Measurements from ENCODE around the gene PKNOX2.

DNA sequence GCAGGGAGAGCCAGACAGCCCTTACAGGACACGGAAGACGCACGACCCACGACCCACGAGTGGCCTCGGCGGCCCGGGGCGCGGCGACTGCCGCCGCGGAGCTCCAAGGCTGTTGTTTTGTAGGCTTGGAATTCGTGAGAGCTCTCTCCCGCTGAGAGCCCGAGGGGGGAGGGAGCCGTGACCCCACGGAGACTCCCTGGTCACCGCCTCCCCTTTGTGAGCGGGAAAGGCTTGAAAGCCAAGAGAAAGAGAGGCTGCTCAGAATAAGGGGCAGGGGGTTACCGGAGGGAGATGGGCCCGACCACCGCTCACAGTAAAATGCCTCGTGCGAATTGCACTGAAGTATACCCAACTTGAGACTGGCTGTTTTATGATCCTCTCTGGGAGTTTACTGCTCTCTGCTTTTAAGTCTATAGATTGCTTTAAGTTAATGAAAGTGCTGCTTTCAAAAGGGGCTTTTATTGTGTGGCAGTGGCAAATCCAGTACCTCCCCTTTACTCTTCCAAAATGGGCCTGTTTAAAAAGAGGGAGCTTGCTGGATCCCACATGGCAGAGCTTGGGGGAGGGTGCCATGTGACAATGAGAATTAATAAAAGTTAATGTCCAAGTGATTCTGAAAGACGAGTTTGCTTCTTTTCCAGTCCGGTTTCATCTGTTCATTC, 2.9 kb downstream of the PKNOX2 start:
- TF ChIP-seq TAF1 (IDR thresholded peaks at IDR 0.05; ENCODE audit: borderline replicate concordance, insufficient read depth, low read length), result no peak; the same call in 1 of the 2 replicates
- TF ChIP-seq, protein P1, sequence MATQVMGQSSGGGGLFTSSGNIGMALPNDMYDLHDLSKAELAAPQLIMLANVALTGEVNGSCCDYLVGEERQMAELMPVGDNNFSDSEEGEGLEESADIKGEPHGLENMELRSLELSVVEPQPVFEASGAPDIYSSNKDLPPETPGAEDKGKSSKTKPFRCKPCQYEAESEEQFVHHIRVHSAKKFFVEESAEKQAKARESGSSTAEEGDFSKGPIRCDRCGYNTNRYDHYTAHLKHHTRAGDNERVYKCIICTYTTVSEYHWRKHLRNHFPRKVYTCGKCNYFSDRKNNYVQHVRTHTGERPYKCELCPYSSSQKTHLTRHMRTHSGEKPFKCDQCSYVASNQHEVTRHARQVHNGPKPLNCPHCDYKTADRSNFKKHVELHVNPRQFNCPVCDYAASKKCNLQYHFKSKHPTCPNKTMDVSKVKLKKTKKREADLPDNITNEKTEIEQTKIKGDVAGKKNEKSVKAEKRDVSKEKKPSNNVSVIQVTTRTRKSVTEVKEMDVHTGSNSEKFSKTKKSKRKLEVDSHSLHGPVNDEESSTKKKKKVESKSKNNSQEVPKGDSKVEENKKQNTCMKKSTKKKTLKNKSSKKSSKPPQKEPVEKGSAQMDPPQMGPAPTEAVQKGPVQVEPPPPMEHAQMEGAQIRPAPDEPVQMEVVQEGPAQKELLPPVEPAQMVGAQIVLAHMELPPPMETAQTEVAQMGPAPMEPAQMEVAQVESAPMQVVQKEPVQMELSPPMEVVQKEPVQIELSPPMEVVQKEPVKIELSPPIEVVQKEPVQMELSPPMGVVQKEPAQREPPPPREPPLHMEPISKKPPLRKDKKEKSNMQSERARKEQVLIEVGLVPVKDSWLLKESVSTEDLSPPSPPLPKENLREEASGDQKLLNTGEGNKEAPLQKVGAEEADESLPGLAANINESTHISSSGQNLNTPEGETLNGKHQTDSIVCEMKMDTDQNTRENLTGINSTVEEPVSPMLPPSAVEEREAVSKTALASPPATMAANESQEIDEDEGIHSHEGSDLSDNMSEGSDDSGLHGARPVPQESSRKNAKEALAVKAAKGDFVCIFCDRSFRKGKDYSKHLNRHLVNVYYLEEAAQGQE (IDR thresholded peaks at IDR 0.05; ENCODE audit: insufficient read depth in 1 of 2, low read depth in 2 of 2, low read length in 2 of 2), result no peak
